Right atrium auricular region (tissue), 2 donors: ENCODE measurements around the gene ZNF343. TPM values are rescaled to one million over a fixed set of nuclear protein-coding genes. Genes with fewer than 3 reads are reported as not detected.
"Not testable (repeated sequence)": the region's sequence is repeated elsewhere in the genome, so short reads cannot be mapped to it uniquely, and the experiment has no call there.

ENCODE experiments used
- DNase-seq: peaks from one replicate; pipeline ENCODE4 v3.0.0-alpha.2; 2019; ENCODE audit warnings: low spot score
- H3K27ac ChIP-seq, 2 donors: fragments of 200-600 bp; sonication (generic); 1 replicate in 1 of 2; 2 replicates in 1 of 2; pipeline ENCODE4 v1.5.1; 2016 to 2019
- H3K27me3 ChIP-seq, 2 donors: fragments of 200-600 bp; sonication (generic); one replicate each; pipeline versions ENCODE4 v1.5.1 to v1.6.0; 2017 to 2019
- H3K36me3 ChIP-seq: fragments of 200-600 bp; sonication (generic); one replicate; pipeline ENCODE4 v1.5.1; 2016
- H3K4me1 ChIP-seq, 2 donors: fragments of 200-600 bp; sonication (generic); one replicate each; pipeline versions ENCODE4 v1.5.1 to v1.6.0; 2017 to 2019
- H3K4me3 ChIP-seq, 2 donors: fragments of 200-600 bp; sonication (generic); 1 replicate in 1 of 2; 2 replicates in 1 of 2; pipeline ENCODE4 v1.5.1; 2017 to 2019; ENCODE audit warnings: mild to moderate bottlenecking in 1 of 2, moderate library complexity in 1 of 2
- H3K9me3 ChIP-seq, 2 donors: fragments of 200-600 bp; sonication (generic); one replicate each; pipeline ENCODE4 v1.5.1; 2019
- total RNA-seq, 2 donors: library from RNA; depleted of rRNA; stranded (reverse); fragments of >200 nt; gene quantifications; one replicate each; pipeline ENCODE4 v1.1.0, GENCODE V29; 2016
- TF ChIP-seq, protein P1 (sequence below), 2 donors: fragments of 200-600 bp; sonication (generic); IDR thresholded peaks; one replicate each; pipeline ENCODE4 v1.5.1; 2019; ENCODE audit warnings: antibody characterized with exemption in 2 of 2

Gene ZNF343
- total RNA-seq, 2 donors from 2014 or later: 5.1 TPM

DNA sequence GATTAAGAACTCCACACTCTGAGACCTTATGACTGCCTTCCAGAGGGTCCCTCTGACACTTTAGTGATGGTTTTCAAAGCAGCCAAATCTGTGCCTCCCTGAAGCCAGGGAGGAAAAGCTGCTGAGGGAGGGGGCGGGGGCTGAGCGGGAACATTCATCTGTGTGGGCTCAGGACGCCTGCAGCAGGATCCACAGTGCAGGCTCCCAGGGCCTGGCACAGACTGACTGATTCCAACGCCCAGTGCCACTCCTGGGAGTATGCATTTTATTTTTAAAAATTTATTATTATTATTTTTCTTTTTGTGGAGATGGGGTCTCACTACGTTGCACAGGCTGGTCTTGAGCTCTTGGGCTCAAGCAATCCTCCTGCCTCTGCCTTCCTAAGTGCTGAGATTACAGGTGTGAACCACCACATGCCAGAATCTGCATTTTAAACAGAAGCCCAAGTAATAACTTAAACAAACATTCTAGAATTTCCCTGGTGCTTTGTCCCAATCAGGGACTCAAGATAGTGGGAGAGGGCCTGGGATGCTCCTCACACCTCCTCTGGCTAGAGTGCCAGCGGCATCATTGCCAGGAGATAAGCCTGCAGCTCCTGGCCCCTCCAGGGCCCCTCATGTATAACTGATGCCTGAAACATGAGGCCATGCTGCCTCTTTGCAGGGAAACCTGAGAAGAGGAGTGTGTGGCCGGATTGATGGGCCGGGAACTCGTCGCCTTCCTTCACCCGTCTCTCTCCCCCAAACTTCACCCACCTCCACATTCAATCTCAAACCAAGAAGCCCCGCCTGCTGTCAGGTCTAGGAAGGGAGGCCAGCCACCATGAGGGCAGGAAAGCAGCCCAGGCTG, 27.2 kb upstream of the ZNF343 start:
- H3K4me3 ChIP-seq: no peak overlapping the region
- no peak for DNase-seq
- TF ChIP-seq, protein P1, sequence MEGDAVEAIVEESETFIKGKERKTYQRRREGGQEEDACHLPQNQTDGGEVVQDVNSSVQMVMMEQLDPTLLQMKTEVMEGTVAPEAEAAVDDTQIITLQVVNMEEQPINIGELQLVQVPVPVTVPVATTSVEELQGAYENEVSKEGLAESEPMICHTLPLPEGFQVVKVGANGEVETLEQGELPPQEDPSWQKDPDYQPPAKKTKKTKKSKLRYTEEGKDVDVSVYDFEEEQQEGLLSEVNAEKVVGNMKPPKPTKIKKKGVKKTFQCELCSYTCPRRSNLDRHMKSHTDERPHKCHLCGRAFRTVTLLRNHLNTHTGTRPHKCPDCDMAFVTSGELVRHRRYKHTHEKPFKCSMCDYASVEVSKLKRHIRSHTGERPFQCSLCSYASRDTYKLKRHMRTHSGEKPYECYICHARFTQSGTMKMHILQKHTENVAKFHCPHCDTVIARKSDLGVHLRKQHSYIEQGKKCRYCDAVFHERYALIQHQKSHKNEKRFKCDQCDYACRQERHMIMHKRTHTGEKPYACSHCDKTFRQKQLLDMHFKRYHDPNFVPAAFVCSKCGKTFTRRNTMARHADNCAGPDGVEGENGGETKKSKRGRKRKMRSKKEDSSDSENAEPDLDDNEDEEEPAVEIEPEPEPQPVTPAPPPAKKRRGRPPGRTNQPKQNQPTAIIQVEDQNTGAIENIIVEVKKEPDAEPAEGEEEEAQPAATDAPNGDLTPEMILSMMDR (IDR thresholded peaks at IDR 0.05): no peak
- H3K36me3 ChIP-seq: no peaks in the 10 kb centered on the region
- no peaks in the 10 kb centered on the region for H3K9me3 ChIP-seq
- peaks cover 0 to 8% of the 10 kb centered on the region in 2 donors for H3K4me1 ChIP-seq
- no peaks in the 10 kb centered on the region for H3K27me3 ChIP-seq
- H3K27ac ChIP-seq: no peak overlapping the region

DNA sequence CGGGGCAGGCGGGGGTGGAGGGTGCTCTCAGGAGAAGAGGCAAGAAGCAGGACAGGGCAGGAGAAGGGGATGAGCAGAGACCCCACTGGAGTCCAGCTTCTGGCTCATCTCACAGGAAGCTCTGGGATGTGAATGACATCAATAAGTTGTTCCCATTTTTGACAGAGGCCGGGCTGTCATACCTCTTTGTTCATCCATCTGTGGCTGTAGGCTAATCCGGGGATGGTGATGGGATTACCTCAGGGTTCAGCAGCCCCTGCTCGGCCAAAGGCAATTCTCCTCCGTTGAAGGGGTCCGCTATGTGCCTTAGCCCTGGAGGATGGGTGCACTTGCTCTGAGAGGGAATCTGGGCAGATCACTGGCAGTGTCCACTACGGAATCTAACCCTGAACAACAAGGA, 24.4 kb upstream of the ZNF343 start:
- Histone ChIP-seq H3K4me3 (no peak overlapping the region), H3K27me3 (no peaks in the 10 kb centered on the region), H3K36me3 (no peaks in the 10 kb centered on the region), H3K4me1 (peaks cover 0 to 8% of the 10 kb centered on the region in 2 donors), H3K27ac (no peak overlapping the region), H3K9me3 (no peaks in the 10 kb centered on the region)
- no peak for DNase-seq
- TF ChIP-seq, protein P1 (IDR thresholded peaks at IDR 0.05): no peak

DNA sequence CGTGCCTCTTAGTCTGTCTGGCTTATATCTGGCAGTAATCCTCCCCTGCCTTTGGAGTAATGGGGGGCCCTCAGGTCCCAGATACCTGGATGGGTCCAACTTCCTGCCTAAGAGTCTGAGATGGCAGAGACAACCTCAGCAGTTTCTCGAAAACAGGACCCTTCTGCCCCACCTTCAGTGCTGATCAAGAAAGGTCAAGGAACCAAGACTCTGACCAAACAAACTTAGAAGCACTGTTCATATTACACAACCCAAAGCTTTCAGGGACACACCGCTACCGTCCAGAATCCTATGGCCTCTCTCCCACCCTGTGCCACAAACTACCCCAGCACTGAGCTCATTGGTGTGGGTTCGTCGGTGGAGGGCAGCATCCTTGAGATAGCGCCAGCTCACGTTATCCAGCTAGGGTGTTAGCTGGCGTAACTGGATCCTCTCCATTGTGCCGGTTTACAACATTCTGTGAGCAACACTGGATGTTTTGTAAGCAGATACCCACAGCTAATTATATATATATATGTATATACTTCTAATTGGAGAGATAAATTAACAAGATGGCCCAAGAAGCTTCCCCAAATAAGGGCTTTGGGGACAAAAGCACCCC, 20.1 kb upstream of the ZNF343 start:
- TF ChIP-seq, protein P1 (IDR thresholded peaks at IDR 0.05): no peak
- H3K4me3 ChIP-seq: no peak overlapping the region

DNA sequence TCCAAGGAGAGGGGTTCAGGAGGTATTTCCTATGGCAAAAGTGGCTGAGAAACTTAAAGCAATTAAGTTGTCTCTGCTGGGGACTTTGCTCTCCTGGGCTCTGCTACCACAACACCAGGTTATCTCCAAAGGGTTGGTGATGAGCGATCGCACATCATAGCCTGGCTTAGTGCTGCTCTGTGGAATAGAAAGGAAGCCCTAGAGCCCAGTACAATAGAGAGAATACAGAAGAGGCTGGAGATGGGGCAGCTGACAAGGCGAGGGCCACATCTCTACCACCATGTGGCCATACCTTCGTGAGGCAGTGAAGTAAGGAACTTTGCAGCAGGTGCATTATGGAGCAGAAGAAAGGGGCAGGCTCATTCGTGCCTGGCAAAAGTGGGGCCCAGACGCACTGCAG, 19.0 kb upstream of the ZNF343 start:
- no peak for DNase-seq
- TF ChIP-seq, protein P1 (IDR thresholded peaks at IDR 0.05): no peak
- Histone ChIP-seq H3K9me3 (no peaks in the 10 kb centered on the region), H3K27ac (no peak overlapping the region), H3K4me3 (no peak overlapping the region), H3K36me3 (no peaks in the 10 kb centered on the region), H3K27me3 (no peaks in the 10 kb centered on the region), H3K4me1 (peaks cover 0 to 13% of the 10 kb centered on the region in 2 donors)

More for the DNA sequence above, 20.1 kb upstream of the ZNF343 start:
- DNase-seq: no peak
- Histone ChIP-seq H3K4me1 (peaks cover 0 to 11% of the 10 kb centered on the region in 2 donors), H3K27me3 (no peaks in the 10 kb centered on the region), H3K9me3 (no peaks in the 10 kb centered on the region), H3K36me3 (no peaks in the 10 kb centered on the region), H3K27ac (no peak overlapping the region)

DNA sequence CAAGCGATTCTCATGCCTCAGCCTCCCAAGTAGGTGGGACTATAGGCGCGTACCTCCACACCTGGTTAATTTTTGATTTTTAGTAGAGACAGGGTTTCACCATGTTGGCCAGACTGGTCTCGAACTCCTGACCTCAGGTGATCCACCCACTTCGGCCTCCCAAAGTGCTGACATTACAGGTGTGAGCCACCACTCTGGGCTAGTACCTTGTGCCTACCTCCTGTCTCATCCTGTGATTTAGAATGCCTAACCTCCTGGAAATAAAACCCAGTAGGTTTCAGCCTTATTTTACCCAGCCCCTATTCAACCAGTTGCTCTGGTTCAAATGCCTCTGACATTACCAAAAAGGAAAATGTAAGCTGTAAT, 17.5 kb upstream of the ZNF343 start:
- H3K9me3 ChIP-seq, H3K36me3 ChIP-seq, H3K27me3 ChIP-seq, H3K4me3 ChIP-seq, DNase-seq, H3K27ac ChIP-seq: not testable (repeated sequence)
- H3K4me1 ChIP-seq: peaks cover 0 to 13% of the 10 kb centered on the region in 2 donors

GRCh38 chr20:2524709-2525506, 16.2 kb upstream of the ZNF343 start:
- peaks cover 0 to 13% of the 10 kb centered on the region in 2 donors for H3K4me1 ChIP-seq
- no peaks in the 10 kb centered on the region for H3K36me3 ChIP-seq
- TF ChIP-seq, protein P1 (IDR thresholded peaks at IDR 0.05): peak; percentile 29 to 44
- H3K9me3 ChIP-seq: no peaks in the 10 kb centered on the region
- no peaks in the 10 kb centered on the region for H3K27me3 ChIP-seq
- peak overlapping the region; percentile 60 to 88 for H3K4me3 ChIP-seq
- peak; percentile 71 for DNase-seq
- H3K27ac ChIP-seq: peak overlapping the region; percentile 83 to 93
